H1 (cell line): Measurements from ENCODE around the gene EZH2. TPM values are rescaled to one million over a fixed set of nuclear protein-coding genes. Genes with fewer than 3 reads are reported as not detected.

ENCODE experiments used
- EP300 ChIP-seq, 2 experiments: IDR thresholded peaks; 1 replicate in 1 of 2; 2 replicates in 1 of 2; pipeline ENCODE4 v1.6.1; 2011 to 2012; ENCODE audit warnings: low read depth in 2 of 2, low read length in 2 of 2, mild to moderate bottlenecking in 2 of 2, borderline replicate concordance in 1 of 2, inconsistent platforms in 1 of 2, moderate library complexity in 1 of 2
- ZNF274 ChIP-seq: IDR thresholded peaks from 2 replicates; pipeline ENCODE4 v1.7.0; 2012; ENCODE audit warnings: low read length, borderline replicate concordance; ENCODE audit errors: extremely low read depth
- polyA plus RNA-seq, 7 experiments: library from polyadenylated mRNA; depleted of rRNA in 3 of 7; stranded (reverse) in 5 of 7; unstranded in 2 of 7; fragments of >200 nt in 5 of 7; fragments of 200-250 nt in 2 of 7; gene quantifications; 1 replicate in 5 of 7; 2 replicates in 1 of 7; 4 replicates in 1 of 7; pipeline versions ENCODE4 v1.2.1 to v1.2.3, GENCODE V29; 2011 to 2013; ENCODE audit warnings: missing spikeins in 2 of 7, mixed read lengths in 2 of 7
- total RNA-seq: library from RNA; stranded (reverse); fragmentation: NEBNext Ultra II Directional; extraction: Animal tissue kit (Norgen Biotek cat#: 25700); gene quantifications from 2 replicates; pipeline ENCODE4 v1.2.1, GENCODE V29; 2021

Gene EZH2
- total and polyA plus RNA-seq, 2 of the 8 experiments (the other 6 are each of a cell fraction or from before 2014, with no cell fraction given) = 28.9 to 49.0 TPM

DNA sequence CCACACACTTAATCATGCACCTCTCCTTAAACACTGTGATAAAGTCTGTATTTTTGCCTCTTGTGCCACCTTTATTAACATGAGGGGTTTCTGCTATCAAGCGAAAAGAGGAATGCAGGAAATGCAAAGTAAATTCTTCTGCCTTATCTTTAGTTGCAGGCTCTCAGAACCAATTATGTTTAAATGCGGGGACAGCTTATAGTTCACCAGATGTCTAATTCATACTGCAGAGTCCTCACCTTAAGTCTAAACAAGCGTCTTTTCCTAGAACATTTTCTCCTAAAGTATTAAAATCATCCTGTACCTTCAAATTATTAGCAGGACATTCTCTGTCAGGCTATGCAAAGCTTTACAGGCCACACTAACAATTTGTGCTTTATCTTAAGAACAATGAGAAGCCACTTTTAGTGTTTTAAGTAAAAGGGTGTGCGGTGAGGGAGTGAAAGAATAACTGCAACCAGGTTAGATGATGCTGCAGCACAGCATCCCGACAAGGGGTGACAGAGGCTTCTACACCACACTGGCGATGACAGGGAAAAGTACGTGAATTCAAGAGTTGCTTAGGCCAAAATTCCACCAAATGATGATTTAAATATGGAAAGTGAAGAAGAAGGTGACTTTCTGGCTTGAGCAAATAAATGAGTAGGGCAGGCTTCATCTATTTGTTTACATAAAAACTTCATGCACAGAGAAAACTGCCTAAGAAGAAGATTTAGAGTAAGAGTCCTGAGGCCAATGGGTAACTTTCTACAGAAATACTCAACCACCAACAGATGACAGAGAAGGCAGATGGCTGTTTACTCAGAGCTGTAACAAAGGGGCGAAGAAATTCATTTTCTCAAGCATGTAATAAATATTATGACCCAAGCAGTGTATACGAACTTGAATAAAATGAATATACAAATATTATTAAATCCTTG is 36.0 kb downstream of the EZH2 start (continued):
- TF ChIP-seq EP300 (IDR thresholded peaks at IDR 0.05; ENCODE audit: borderline replicate concordance in 1 of 2, low read depth in 2 of 2, low read length in 2 of 2) (no peak), ZNF274 (no peak)
